ENCODE data around the gene POU6F1. TPM values are rescaled to one million over a fixed set of nuclear protein-coding genes. Genes with fewer than 3 reads are reported as not detected.

POU6F1 gene
- total RNA-seq, 2 donors from 2014 or later, result 6.2 to 9.6 TPM

- Histone ChIP-seq H3K9me3 (no peaks in the 10 kb centered on the region), H3K27ac (peak overlapping the region in 2 of 4 donors; percentile 13 to 43), H3K4me3 (no peak overlapping the region), H3K4me1 (peaks cover 16% of the 10 kb centered on the region), H3K36me3 (replicated peaks in 1 of 2; ENCODE audit: insufficient read depth in 1 of 2, low read depth in 2 of 2) (peaks cover 4 to 5% of the 10 kb centered on the region in 2 donors), H3K27me3 (no peaks in the 10 kb centered on the region)
- peak; percentile 18 for ATAC-seq
- 44 to 52% methylated on average over 7 of the region's 7 CpGs for WGBS, 2 donors
- TF ChIP-seq CTCF (IDR thresholded peaks at IDR 0.05) (peak in 2 of 7 experiments; percentile 14 to 19), POLR2A (IDR thresholded peaks at IDR 0.05) (peak in 1 of 3 donors; percentile 44)
- intact Hi-C loops (cut with DNase I), result no loop called here
- peak in 2 of 4 donors; percentile 10 to 58 for DNase-seq
Measured at GRCh38 chr12:51246254-51246853, 28.5 kb upstream of the POU6F1 start.

GRCh38 chr12:51245476-51246253, 27.8 kb upstream of the POU6F1 start:
- H3K27me3 ChIP-seq, result no peaks in the 10 kb centered on the region
- ATAC-seq, result no peak
- no peaks in the 10 kb centered on the region for H3K9me3 ChIP-seq
- peaks cover 23% of the 10 kb centered on the region for H3K4me1 ChIP-seq
- peaks cover 9% of the 10 kb centered on the region in 2 donors for H3K36me3 ChIP-seq (replicated peaks in 1 of 2; ENCODE audit: insufficient read depth in 1 of 2, low read depth in 2 of 2)
- no peak overlapping the region for H3K4me3 ChIP-seq
- DNase-seq, result no peak
- TF ChIP-seq CTCF (IDR thresholded peaks at IDR 0.05) (no peak), POLR2A (IDR thresholded peaks at IDR 0.05) (no peak)
- H3K27ac ChIP-seq, result peak overlapping the region in 2 of 4 donors; percentile 13 to 43
- WGBS, 2 donors, result 81 to 84% methylated on average over 7 to 11 of the region's 11 CpGs
- intact Hi-C loops (cut with DNase I), result no loop called here

- no peaks in the 10 kb centered on the region for H3K9me3 ChIP-seq
- DNase-seq, result no peak
- no peak overlapping the region for H3K4me3 ChIP-seq
- no peak overlapping the region for H3K27ac ChIP-seq
- intact Hi-C loops (cut with DNase I), result no loop called here
- TF ChIP-seq POLR2A (IDR thresholded peaks at IDR 0.05) (no peak), CTCF (IDR thresholded peaks at IDR 0.05) (no peak)
- no peaks in the 10 kb centered on the region for H3K27me3 ChIP-seq
- peaks cover 33% of the 10 kb centered on the region for H3K4me1 ChIP-seq
- peaks cover 9% of the 10 kb centered on the region in 2 donors for H3K36me3 ChIP-seq (replicated peaks in 1 of 2; ENCODE audit: insufficient read depth in 1 of 2, low read depth in 2 of 2)
- no peak for ATAC-seq
- WGBS, 2 donors, result 78 to 88% methylated on average over 4 of the region's 4 CpGs
Measured at GRCh38 chr12:51244269-51244668, 26.4 kb upstream of the POU6F1 start.

GRCh38 chr12:51242876-51243275, 25.0 kb upstream of the POU6F1 start:
- peaks cover 9% of the 10 kb centered on the region in 2 donors for H3K36me3 ChIP-seq (replicated peaks in 1 of 2; ENCODE audit: insufficient read depth in 1 of 2, low read depth in 2 of 2)
- intact Hi-C loops (cut with DNase I), result no loop called here
- no peaks in the 10 kb centered on the region for H3K27me3 ChIP-seq
- H3K4me3 ChIP-seq, result no peak overlapping the region
- peak overlapping the region in 1 of 4 donors; percentile 34 for H3K27ac ChIP-seq
- H3K4me1 ChIP-seq, result peaks cover 37% of the 10 kb centered on the region
- ATAC-seq (no peak), DNase-seq (no peak)
- WGBS, 2 donors, result 51 to 66% methylated on average over 7 of the region's 7 CpGs
- TF ChIP-seq POLR2A (IDR thresholded peaks at IDR 0.05) (no peak), CTCF (IDR thresholded peaks at IDR 0.05) (no peak)
- no peaks in the 10 kb centered on the region for H3K9me3 ChIP-seq
